ENCODE measurements around the gene FHL3. TPM values are rescaled to one million over a fixed set of nuclear protein-coding genes. Genes with fewer than 3 reads are reported as not detected.

The FHL3 gene
- total and polyA plus RNA-seq, 2 of the 4 experiments (the other 2 are of a cell fraction), result 11.5 to 27.1 TPM

GRCh38 chr1:38030596-38031512 lies 25.5 kb upstream of the FHL3 start:
- Histone ChIP-seq H3K27ac (ENCODE audit: insufficient read depth, low read length) (no peak overlapping the region), H3K79me1 (ENCODE audit: low read depth in 1 of 2, low read length in 2 of 2) (no peaks in the 10 kb centered on the region), H2BK120ac (ENCODE audit: low read depth, low read length) (no peak overlapping the region), H3K9me3 (ENCODE audit: control insufficient read depth, insufficient read depth, low read length) (no peaks in the 10 kb centered on the region), H2AK9ac (replicated peaks; ENCODE audit: low read depth, low read length, poor library complexity) (peak overlapping the region; percentile 48), H3K4me2 (ENCODE audit: low read depth, low read length) (no peak overlapping the region; the same call in 1 of the 2 replicates), H4K8ac (ENCODE audit: low read depth in 2 of 2, low read length in 2 of 2) (0 out of 4 replicates have a peak overlapping the region, but pooled peaks of 1 of the 2 experiments have one; percentile 11), H3K4me1 (ENCODE audit: control insufficient read depth, insufficient read depth, low read length) (peaks cover 18% of the 10 kb centered on the region; the same call in 1 of the 2 replicates), H2BK20ac (ENCODE audit: low read depth, low read length) (0 out of 2 replicates have a peak overlapping the region, but pooled peaks have one; percentile 9), H3K4me3 (ENCODE audit: insufficient read depth, low read depth, low read length) (no peak overlapping the region), H3K56ac (ENCODE audit: extremely low read depth, insufficient read depth, low read length) (no peak overlapping the region), H3K9me1 (ENCODE audit: insufficient read depth, low read length) (no peaks in the 10 kb centered on the region), H3K23ac (ENCODE audit: low read depth, low read length) (no peak overlapping the region), H2AK5ac (ENCODE audit: low read depth, low read length) (no peak overlapping the region), H2BK15ac (ENCODE audit: low read depth, low read length) (no peak overlapping the region), H3K9ac (ENCODE audit: low read depth, low read length) (no peak overlapping the region), H3K36me3 (ENCODE audit: control insufficient read depth, insufficient read depth, low read length) (peaks cover 4% of the 10 kb centered on the region), H3K18ac (ENCODE audit: low read depth, low read length) (no peak overlapping the region), H3K27me3 (ENCODE audit: control insufficient read depth, insufficient read depth, low read length) (peaks cover 2% of the 10 kb centered on the region; the same call in 1 of the 2 replicates), H2BK5ac (ENCODE audit: low read depth, low read length, poor library complexity, severe bottlenecking) (no peak overlapping the region), H4K5ac (ENCODE audit: low read depth, low read length) (no peak overlapping the region), H2AFZ (replicated peaks; ENCODE audit: low read length, poor library complexity) (peak overlapping the region; percentile 89), H3K14ac (replicated peaks; ENCODE audit: low read depth, low read length) (no peak overlapping the region), H4K91ac (ENCODE audit: insufficient read depth, low read depth, low read length) (no peak overlapping the region), H3K4ac (ENCODE audit: low read depth, low read length) (no peak overlapping the region; the same call in 1 of the 2 replicates), H4K20me1 (ENCODE audit: insufficient read depth, low read length) (no peaks in the 10 kb centered on the region)
- dilution Hi-C loops (cut with HindIII; ENCODE audit: low sequenced_read_pairs, unreplicated experiment), result no loop called here
- ATAC-seq (ENCODE audit: low read depth) (no peak), DNase-seq (no peak)
- in situ Hi-C loops (cut with MboI; ENCODE audit: low sequenced_read_pairs), result no loop called here
- CTCF ChIA-PET, result interaction anchor here (0.9 to 1.9 kb wide), 2 partner anchors 41 to 804 kb away, joined by 4 to 5 read pairs; no protein-coding TSS in a partner anchor
- intact Hi-C loops (cut with micrococcal nuclease), result loop anchor here (10.0 kb wide), 1 partner anchor 444 kb away; no protein-coding TSS in a partner anchor
- TF ChIP-seq MAZ (IDR thresholded peaks at IDR 0.05; ENCODE audit: borderline replicate concordance, low read depth, low read length) (peak; percentile 1; the same call in 1 of the 2 replicates), MXI1 (IDR thresholded peaks at IDR 0.05; ENCODE audit: borderline replicate concordance, low read depth, low read length) (no peak)
- BruUV-seq (replicated peaks), result no TSS peak
- WGBS, 2 experiments (ENCODE audit: extremely low coverage in 2 of 2, insufficient read length in 1 of 2), result 69% methylated on average over 7 of the region's 17 CpGs; no CpG with 5 or more reads in 1 of the 2 experiments
- POLR2A ChIA-PET (ENCODE audit: unreplicated experiment), result interaction anchor here (0.6 kb wide), 1 partner anchor 789 kb away, joined by 5 read pairs; no protein-coding TSS in a partner anchor

Data from IMR-90 (cell line).